Spleen (tissue), 7 donors: Measurements from ENCODE around the gene CA10.

Source experiments
- CTCF ChIP-seq, 11 experiments: fragments of 200-600 bp in 7 of 11; fragments of 450-650 bp in 4 of 11; sonication (generic) in 4 of 11; IDR thresholded peaks in 8 of 11; conservative IDR thresholded peaks in 3 of 11; 1 replicate in 7 of 11; 2 replicates in 4 of 11; pipeline versions ENCODE4 v1.4.0 to v1.8.0; 2016 to 2021; ENCODE audit warnings: antibody characterized with exemption in 11 of 11, inconsistent platforms in 4 of 11, mild to moderate bottlenecking in 1 of 11
- POLR2AphosphoS5 ChIP-seq, 3 donors: sonication (generic); formaldehyde crosslinking; IDR thresholded peaks; one replicate each; pipeline ENCODE4 v1.5.1; 2017; ENCODE audit warnings: antibody characterized with exemption in 3 of 3
- donor health status: DM: no; HTN: no; CAD: no; lungs with moderate emphysema.
- donor health status: DM: no; HTN: no; CAD: no.
- donor health status: DM: no; HTN: no; CAD: no.

DNA sequence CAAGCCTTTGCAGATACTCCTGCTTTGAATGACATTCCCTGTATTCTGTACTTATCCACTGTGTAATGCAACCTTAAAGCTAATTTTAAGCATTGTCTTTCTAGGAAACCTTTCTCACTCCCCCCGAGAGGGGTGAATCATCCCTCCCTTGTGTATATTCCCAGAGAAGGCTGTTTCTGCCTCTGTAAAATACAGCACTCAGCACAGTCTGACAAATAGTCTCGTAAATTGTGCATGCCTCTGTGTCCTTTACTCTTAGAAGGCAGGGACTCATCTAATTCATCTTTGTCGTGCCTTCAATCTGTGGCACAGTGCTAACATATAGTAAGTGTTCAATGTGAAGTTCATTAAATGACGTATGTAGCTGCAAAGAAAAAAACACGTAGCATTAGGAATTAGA lies 200.7 kb downstream of the CA10 start:
- TF ChIP-seq POLR2AphosphoS5 (IDR thresholded peaks at IDR 0.05) (no peak), CTCF (IDR thresholded peaks at IDR 0.05 in 8 of 11, conservative IDR thresholded peaks at IDR 0.05 in 3 of 11) (no peak)
